ENCODE results near the gene PHF2.
A peak's percentile ranks its signal among the peaks of the same experiment; 100 is the strongest.

PHF2 gene

DNA sequence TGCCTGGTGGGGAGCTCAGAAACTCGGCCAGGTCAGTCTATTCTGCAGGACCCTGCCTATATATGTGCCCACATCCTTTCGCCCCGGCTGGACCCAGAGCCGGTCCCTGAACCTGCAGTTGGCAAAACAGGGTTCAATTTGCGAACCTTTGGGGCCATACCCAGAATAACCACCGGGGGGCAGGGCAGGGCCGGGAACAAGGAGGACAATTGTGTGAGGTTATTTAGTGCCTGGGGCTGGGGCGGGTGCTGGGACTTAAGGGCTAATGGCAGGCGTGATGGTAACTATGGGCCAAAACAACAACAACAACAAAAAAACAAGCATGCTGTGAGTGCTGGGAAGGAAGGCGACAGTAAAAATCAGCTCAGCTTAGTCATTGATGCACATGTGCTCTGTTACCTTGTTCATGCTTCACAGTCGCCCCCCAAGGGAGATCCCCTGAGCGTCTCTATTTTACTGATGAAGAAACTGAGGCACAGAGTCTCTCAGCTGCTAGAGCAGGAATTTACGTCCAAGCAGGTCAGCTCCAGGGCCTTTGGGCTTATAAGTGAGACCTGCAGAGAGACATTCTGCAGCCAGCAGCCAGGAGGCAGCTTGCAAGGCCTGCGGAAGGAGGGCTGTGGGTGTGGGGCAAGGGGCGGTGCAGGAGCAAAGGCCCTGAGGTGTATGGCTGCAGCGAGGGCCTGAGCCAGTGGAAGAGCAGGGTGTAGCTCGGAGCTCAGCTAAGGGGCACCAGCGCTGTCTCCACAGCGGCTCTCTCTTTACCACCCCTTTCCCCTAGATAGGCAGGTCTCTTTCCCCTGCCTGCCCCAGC, 106.0 kb downstream of the PHF2 start:
- DNase-seq = peak; percentile 33

DNA sequence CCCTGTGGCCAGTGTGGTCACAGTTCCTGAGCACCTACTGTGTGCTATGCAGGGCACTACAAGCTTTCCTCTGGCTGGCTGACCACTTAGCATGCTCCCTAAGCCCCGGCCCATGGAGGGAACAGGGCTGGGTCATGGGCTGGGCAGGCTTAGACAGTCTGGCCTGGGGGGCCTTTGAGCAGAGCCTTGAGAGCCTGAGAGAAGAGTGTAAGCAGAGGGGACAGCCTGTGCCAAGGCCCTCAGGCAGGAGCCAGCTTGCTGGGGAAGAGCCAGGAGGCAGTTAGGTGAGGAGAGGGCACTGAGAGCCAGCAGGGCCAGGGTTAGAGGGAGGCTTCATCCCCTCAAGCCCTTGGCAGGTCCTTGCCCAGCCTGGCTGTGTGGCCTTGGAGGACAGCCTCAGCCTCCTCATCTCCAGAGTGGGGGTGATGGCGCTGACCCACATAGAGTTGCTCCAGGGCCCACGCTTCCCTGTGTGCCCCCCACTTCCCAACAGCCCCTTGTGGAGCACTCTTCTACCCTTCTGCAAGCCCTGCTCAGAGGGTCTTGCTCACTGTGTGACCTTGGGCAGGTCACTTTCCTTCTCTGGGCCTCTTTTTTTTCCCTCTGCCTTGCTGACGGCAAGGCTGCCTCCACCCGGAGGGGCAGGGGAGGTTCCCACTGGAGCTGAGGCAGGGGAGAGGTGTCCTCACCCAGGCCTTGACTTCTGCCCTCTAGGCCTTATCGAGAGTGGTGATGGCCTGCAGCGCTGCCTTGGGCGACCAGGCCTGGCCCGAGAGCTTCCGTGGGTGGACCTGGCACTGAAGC, 107.1 kb downstream of the PHF2 start:
- no peak for DNase-seq

DNA sequence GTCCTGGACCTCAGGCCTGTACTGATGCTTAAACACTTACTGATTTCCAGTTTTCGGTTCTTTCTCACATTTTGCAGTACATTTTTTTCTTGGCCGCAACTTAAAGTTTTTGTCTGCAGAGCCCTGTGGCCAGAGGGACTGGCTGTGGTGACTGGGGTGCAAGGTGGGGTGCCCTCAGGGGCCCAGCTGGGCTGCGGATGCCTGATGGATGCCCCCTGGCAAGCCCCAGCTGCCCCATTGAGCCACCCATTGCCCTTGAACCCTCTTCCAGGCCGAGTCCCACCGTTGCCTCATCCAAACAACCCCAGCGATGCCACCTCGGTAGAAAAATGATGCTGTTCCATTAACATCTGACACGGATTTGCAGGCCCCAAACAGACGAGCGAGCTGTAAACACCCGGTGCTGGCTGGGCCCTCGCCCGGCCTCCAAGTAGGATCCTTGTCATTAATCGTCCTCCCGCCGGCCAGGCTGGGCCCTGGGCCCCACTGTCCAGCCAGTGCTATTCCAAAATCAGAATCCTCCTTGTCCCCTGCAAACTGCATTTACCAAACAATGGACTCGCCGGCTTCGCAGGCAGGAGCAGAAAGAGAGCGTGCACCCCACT, 107.9 kb downstream of the PHF2 start:
- DNase-seq = no peak

DNA sequence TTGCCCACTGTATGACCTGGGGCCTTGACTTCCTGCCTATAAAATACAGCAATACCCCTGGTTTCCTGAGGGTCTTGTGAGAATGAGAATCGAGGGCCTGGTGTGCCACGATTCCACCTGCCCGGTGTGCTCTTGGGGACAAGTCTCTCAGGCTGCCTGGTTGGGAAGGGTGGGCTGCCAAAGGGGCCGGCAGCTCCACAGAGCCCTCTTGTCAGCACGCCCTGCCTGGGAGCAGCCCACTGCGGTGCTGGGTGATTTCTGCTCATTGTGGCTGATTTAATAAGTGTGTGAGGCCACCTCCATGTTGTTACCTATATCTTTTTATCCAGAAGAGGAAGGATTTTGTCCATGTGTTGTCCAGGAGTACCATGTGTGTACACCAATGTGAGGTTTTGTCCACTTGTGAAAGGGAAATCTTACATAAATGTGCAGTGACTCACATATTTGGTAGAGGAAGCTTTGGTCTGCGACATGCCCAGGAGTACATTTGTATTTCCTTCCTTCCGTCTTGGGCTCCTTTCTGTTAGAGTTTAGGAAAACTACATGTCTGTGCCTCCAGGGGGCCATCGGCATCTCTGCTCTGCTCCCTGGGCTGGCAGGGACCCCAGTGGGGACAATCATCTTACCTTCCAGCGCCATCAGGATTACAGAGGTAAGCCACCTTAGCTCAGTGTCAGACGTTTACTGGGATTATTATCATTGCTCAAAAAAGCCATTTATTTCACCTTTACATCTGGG, 108.6 kb downstream of the PHF2 start:
- DNase-seq = no peak

DNA sequence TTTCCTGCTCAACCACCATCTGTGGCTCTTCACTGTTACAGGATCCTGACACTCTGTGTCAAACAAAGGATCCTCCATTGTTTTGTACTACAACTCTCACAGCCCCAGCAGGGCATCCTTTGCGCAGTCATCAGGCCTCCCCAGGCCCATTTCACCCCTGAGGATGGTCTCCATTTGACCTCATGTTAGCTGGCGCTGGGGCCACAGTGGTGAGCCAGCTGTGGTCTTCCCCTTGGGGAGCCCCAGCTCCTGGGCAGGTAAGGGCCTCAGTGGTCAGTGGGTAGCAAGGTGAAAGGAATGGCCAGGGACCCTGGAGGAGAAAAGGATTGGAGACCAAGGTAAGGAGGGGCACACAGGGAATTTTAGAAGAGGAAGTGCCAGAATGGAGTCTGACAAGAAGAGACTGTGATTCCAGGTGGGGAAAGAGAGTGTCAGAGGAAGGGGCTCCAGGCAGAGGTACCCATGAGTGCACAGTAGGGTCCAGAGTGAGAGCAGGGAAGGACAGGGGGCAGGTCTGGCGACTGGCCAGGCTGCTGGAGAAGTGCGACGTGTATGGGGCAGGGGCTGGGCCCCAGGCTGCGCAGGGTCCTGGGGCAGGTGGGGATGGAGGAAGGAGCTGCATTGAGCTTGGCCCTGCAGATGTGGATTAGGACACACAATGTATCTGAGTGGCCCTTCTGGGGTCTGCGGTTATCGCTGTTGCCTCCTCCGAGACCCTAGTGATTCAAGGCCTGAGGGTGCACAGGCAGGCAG, 109.9 kb downstream of the PHF2 start:
- no peak for DNase-seq

DNA sequence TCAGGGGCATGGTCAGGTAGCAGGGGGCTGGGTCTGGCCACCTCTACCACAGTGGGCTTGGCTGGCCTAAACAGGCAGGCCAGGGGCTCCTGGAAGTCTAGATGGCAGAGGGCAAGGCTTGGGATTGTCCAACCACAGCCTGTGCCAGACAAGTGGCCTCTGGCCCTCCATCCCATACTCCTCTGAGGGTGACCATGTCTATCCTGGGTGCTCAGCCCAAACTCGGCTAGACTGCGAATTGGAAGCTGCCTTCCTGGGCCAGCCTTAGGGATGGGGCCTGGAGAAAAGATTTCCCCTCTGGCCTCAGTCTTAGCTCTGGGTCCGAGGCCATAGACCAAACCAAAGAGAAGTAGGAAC, 110.5 kb downstream of the PHF2 start:
- no peak for DNase-seq

DNA sequence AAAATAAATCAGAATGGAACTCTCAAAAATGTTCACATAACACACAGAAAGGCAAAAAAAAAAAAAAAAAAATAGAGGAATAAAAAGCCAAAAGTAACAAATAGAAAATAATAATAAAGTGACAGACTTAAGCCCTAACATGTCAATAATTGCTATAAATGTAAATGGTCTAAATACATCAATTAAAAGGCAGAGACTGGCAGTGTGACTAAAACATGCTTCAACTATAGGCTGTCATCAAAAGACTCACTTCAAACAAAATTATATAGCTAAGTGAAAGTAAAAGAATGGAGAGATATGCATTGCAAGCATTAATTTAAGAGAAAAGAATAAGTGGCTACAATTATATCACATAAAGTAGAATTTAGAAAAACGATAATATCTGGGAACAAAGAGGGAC, 114.2 kb downstream of the PHF2 start:
- no peak for DNase-seq

DNA sequence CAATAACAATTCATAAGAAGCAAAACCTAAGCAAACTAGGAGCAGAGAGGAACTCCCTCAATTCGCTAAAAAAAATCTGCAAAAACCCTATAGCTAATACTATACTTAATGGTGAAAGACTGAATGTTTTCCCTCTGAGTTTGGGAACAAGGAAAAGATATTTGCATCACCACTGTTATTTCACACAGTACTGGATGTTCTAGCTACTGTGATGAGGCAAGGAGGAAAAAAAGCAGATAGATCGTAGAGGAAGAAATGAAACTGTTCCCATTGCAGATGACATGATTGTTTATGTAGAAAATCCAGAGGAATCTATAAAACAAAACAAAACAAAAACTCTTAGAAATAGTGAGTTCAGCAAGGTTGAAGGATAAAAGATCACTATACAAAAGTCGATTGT, 116.7 kb downstream of the PHF2 start:
- DNase-seq = no peak

DNA sequence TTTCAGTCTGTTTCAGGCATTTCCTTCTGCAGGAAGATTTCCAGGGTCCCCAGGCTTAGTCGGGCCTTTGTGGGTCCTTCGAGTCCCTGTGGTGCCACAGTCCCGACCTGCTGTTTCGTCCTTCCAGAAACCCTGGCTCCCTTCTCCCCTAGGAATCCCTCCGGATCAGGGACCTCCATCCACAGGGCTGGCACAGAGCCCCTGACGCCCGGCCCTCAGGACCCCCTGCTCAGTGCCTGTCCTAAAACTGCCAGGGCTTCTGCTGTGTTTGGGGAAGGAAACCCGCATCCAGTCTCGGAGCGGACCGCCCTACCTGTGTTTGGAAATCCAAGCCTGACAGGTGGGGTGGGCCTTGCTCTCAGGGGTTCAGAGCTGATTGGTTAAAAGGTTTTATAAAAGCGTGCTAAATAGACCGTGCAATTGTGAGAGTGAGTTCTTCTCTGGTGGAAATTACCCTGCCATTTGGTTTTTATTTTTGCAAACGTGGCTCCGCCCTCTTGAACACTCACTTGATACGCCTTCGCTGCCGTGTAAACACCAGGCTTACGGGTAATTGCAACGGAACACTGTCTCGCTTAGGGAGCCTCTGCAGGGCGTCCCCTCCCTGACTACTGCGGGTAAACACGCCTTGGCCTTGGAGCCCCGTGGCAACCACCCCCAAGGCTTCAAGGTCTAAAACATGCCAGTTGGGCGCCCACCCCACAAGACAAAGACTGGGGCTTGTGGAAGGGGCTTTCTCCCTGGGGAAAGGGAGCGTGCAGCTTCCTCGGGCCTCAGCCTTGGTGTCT, 121.2 kb downstream of the PHF2 start:
- DNase-seq = no peak

DNA sequence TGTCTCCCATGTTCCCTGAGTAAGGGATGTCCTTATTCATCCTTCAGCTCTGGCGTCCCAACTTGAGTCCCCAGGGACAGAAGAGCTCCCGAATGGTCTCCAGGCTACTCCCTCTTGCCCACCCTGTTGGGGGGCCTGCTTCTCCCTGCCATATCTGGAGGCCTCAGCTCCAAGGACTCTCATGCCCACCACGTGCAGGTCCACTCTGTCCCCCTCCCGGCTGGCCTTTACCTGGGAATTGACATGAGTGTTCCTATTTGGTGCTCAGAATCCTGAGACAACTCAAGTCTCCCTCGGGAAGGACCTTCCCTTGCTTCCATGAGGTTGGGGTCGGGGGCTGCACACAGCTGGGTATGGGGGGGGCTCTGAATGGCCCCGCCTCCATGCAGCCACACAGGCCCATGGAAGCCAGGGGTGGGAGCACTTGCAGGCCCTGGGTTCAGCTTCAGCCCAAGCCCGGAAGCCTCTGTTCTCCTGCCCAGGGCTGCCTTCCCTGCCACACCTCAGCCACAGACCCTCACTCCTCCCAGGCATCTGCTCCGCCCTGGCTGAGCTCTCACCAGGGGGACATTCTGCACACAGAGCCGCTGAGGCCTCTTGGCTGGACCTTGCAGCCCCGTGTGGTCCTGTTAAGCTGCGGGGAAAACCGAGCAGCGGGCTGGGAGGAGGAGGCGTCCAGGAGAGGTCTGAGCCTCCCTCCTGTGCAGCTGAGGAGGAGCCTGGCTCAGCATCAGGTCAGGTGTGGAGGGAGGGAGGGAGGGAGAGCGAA, 121.9 kb downstream of the PHF2 start:
- DNase-seq = no peak

DNA sequence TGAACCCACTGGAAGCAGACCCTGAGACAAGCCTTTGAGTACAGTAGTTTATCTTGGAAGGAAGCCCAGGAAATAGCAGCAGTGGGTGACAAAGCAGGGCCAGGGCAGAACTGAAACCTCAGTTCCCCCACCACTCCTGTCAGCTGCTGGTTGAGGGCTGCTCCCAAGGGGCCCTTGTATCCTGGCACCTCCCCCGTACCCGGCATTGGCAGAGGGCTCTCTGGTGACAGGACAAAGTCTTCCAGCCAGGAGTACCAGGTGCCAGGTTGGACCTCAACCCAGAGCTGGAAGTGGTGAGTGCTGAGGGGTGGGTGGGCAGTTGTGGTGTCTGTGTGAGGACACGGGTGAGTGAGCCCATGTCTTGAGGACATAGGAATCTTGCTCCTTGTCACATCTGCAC, 123.3 kb downstream of the PHF2 start:
- no peak for DNase-seq

DNA sequence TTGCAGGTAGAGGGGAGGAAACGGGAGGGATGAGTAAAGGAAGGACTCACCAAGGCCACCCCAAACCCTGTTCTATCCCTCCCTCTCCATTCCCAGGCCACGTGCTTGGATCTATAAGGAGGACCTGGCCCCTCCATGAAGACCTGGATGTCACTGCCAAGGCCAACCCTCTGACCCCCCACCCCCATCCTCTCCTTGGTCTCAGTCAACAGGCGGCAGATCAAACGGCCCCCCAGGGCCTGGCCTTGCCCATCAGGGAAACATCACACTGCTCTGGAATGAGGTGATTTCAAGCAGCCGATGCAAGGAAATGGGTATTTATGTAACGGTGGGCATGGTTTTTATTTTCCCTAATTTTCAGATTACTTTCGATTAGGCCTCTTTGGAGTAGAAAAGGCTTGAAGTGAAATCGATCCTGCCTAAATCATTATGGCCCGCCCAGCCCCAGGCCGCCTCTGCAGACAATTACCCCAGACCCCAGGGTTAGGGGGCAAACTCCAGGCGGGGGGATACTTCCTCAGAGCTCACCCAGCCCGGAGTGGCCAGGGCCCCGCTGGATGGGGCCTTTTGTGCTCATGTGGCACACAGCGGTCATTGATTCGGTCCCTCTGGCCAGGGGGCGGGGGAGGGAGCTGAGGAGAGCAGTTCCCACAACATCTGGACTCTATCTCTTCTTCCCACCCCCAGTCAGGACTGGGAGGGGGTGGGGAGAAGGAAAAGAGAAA, 125.3 kb downstream of the PHF2 start:
- DNase-seq = no peak

DNA sequence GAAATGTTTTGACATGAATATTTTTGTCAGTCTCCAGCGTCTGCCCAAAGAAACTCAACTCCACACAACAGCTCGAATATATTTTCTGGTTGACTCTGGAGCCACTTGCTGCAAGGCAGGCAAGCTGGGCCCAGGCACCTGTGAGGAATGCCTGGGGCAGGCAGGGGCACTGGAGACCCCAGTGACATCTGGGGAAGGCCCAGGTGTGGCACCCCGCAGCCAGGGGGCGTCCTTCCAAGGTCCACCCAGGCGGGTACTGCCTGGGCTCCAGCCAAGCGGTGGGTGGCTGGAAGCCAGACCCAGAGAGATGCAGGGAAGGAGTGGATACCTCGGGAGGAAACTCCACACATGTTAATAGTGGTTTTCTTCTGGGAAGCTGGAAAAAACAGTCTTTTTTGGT, 125.9 kb downstream of the PHF2 start:
- no peak for DNase-seq

DNA sequence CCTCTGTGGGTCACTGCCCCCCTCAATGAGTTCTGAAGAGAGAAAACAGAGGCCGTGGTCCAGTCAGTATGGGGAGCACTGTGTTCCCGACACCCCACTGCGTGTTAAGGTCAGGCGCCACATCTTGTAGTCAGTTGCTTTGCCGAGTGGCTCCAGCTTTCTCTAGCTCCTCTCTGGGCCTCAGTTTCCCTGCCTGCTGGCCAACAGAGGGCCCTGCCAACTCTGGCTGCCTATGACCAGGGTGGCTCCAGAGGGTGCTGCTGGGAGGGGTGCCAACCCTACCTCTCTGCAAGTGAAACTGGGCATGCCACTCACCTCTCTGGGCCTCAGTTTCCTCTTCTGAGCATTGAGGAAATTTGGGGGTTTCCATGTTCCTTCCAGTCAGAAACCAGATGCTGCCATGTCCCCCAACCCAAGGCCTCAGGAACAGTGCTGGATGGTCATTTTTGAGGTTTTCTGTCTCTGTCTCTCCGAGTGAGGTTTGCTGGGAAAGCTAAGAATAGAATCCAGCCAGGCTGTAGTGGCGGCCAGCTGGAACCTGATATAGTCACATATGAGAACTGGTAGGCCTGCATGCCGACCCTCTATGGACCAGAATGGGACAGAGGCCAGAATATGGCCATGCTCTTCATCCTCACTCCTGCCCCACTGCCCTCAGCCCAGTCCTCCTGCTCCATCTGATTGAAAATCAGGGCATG, 132.1 kb downstream of the PHF2 start:
- no peak for DNase-seq

DNA sequence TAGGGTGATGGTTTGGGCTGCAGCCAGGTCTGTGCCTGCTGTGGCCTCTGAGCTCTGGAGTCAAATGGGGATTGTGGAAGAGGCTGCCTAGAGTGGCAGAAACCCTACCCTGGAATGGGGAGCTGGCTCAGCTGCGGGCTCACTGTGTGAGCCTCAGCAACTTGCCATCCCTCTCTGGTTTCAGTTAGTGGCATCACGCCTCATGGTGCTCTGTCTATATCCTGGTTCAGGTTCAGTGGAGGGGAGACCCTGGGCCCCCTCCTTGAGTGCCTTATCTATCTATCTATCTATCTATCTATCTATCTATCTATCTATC, 132.6 kb downstream of the PHF2 start:
- DNase-seq = no peak

DNA sequence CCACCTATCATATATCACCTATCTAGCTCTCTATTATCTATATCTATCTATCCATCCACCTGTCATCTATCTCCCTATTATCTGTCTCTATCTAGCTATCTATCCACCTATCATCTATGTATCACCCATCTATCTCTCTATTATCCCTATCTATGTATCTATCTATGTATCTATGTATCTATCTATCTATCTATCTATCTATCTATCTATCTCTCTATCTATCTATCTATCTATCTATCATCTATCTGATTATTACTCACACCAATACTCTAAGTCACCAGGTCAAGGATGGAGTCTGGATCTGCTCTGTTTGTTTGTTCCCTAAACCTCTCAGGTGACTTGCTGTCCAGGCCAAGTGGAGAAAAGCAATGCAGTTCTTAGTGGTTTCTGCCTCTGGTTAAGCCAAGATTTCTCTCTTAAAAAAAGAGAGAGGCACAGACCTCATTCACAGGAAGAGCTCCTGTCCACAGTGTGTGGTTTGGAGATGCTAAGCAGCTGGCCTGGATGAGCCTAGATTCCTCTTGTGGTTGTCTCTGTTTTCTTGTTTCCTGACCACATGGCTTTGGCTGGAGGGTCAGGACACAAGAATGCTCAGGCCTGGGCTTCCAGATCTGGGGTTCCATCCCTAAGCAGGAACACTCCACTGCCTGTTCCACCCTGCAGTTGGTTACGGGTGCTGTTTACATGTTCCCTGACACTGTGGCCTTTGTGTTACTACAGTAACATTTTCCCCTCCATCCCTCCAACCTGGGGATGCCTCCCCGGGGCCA, 133.4 kb downstream of the PHF2 start:
- no peak for DNase-seq

DNA sequence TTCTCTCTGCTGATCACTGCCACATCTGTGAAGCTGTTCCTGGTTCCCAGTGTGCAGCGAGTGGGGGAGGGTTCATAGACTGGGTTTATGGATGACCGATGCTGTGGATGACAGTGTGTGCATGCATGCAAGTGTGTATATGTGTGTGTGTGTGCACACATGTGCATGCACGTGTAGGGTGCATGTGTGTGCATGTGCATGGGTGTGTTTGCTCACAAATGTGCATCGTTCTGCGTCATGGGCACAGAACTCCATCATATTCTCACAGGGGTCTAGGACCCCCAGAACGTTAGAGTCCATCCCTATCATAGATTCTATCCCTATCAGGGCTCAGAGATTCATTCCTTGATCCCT, 134.0 kb downstream of the PHF2 start:
- DNase-seq = no peak

DNA sequence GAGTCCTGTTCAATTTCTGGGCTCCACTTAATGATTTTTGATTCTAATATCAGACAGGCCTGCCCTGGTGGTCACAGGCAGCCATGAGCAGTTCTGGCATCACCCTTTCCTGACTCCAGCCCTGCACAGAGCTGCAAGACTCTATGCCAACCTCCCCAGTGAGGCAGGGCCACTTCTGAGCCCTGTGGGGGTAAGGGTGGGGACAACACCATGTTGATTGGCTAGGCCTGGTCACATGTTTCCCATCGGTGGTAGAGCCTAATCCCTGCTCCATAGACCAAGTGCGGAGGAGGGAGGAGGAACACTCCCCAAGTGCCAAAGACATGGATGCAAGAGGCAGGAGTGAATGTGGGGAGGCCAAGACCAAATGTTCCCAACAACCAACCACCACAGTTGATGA, 134.6 kb downstream of the PHF2 start:
- DNase-seq = no peak

DNA sequence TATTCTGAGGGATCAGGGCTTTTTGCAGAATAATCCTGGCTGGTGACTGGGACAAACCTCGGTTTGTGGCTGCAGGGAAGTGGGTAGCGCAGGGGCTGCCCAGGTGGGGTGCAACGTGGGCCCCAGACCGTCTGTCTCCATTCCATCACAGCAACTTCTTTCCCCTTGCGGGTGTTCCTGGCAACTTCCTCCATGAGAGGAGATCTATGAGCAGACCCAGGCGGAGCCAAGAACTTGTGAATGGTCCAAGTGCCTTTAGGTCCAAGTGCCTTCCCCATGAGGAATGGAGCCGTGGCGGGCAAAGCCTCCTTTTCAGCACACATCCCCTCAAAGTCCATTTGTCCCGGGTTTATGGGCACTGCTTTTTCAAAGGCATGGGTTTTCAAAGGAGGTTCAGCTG, 136.5 kb downstream of the PHF2 start:
- no peak for DNase-seq
